GM21723 (cell line): ENCODE data around the gene MCRIP2.

Experiments
- ATAC-seq: cut with Tn5 transposase; IDR thresholded peaks from one replicate; pipeline ENCODE4 v1.9.1; 2021; ENCODE audit warnings: mild to moderate bottlenecking, moderate library complexity; ENCODE audit not compliant: unreplicated experiment

Gene MCRIP2

GRCh38 chr16:668519-669171 is 27.0 kb downstream of the MCRIP2 start:
- no peak for ATAC-seq

- ATAC-seq = no peak
Measured at GRCh38 chr16:669666-670065, 28.0 kb downstream of the MCRIP2 start.

GRCh38 chr16:670485-671352 is 29.1 kb downstream of the MCRIP2 start:
- no peak for ATAC-seq

- no peak for ATAC-seq
Measured at GRCh38 chr16:671353-672131, 29.9 kb downstream of the MCRIP2 start.

- ATAC-seq = no peak
Measured at GRCh38 chr16:672371-672770, 30.7 kb downstream of the MCRIP2 start.

GRCh38 chr16:672851-673250 is 31.2 kb downstream of the MCRIP2 start:
- ATAC-seq = no peak

GRCh38 chr16:673399-673991 is 31.9 kb downstream of the MCRIP2 start:
- ATAC-seq = no peak

- no peak for ATAC-seq
Measured at GRCh38 chr16:674214-674881, 32.7 kb downstream of the MCRIP2 start.

GRCh38 chr16:674968-675883 is 33.6 kb downstream of the MCRIP2 start, which contains the start of gene RHBDL1:
Gene RHBDL1, plus strand, starts transcription at chr16:675671. Its CDS starts 120 bp downstream, at chr16:675791.
- no peak for ATAC-seq

- no peak for ATAC-seq
Measured at GRCh38 chr16:675884-676564, 34.4 kb downstream of the MCRIP2 start.

GRCh38 chr16:676565-676902 is 34.9 kb downstream of the MCRIP2 start:
- ATAC-seq = no peak

- ATAC-seq = no peak
Measured at GRCh38 chr16:676913-677312, 35.3 kb downstream of the MCRIP2 start.

GRCh38 chr16:677316-678190 is 35.9 kb downstream of the MCRIP2 start:
- no peak for ATAC-seq

GRCh38 chr16:678209-678857 is 36.7 kb downstream of the MCRIP2 start:
- ATAC-seq = no peak

- no peak for ATAC-seq
Measured at GRCh38 chr16:678858-679813, 37.5 kb downstream of the MCRIP2 start.
